GM12878 (cell line): ENCODE data around the gene ZNF134. TPM values are rescaled to one million over a fixed set of nuclear protein-coding genes. Genes with fewer than 3 reads are reported as not detected.

Experiments used
- ATAC-seq: fragments of 200-7000 bp; cut with Tn5 transposase; 3 replicates; pipeline ENCODE4 v1.9.1; 2020; ENCODE audit warnings: mild to moderate bottlenecking, moderate library complexity
- BruUV-seq: library from RNA; stranded (reverse); fragments of 400-500 nt; replicated peaks from 2 replicates; lab custom pipeline; 2021; lab: Mats Ljungman, UMichigan
- CTCF ChIA-PET: fragments of 300-600 bp; sonication (Branson Sonifier 250); formaldehyde crosslinking; extraction: SDS; loops from one replicate; lab custom pipeline; 2021; ENCODE audit warnings: inconsistent platforms; lab: Yijun Ruan, JAX
- POLR2A ChIA-PET: fragments of 350-600 bp; formaldehyde crosslinking; extraction: SDS; loops from one replicate; lab custom pipeline; 2021; ENCODE audit warnings: inconsistent platforms; lab: Charles Lee
- RAD21 ChIA-PET: fragments of 300-600 bp; sonication (Branson Sonifier 250); formaldehyde crosslinking; loops from one replicate; lab custom pipeline; 2023; ENCODE audit warnings: antibody characterized with exemption; ENCODE audit not compliant: unreplicated experiment; lab: Charles Lee
- SMC1A ChIA-PET: fragments of 300-600 bp; sonication (Branson Sonifier 250); formaldehyde crosslinking; loops from one replicate; lab custom pipeline; 2023; ENCODE audit not compliant: unreplicated experiment, uncharacterized antibody; lab: Charles Lee
- DNase-seq: peaks from one replicate; pipeline ENCODE4 v3.0.0-alpha.2; 2011; ENCODE audit warnings: low read depth, low spot score
- FAIRE-seq: peaks from 3 replicates; lab custom pipeline; 2011; peaks lifted over from hg19 to GRCh38; lab: Jason Lieb, UNC
- H2AFZ ChIP-seq: 2 replicates; pipeline ENCODE4 v1.6.0; 2011; ENCODE audit warnings: low read depth, low read length, control low read depth; ENCODE audit not compliant: control insufficient read depth
- H3K27ac ChIP-seq: 2 replicates; pipeline ENCODE4 v1.5.1; 2011; ENCODE audit warnings: control low read depth; ENCODE audit not compliant: control insufficient read depth, insufficient read depth
- H3K27me3 ChIP-seq, 2 experiments: replicated peaks in 1 of 2; 2 replicates each; pipeline versions ENCODE4 v1.6.0 to v1.6.1; 2011; ENCODE audit warnings: low read length in 1 of 2; ENCODE audit not compliant: control insufficient read depth in 2 of 2, insufficient read depth in 2 of 2
- H3K36me3 ChIP-seq, 2 experiments: 2 replicates each; pipeline ENCODE4 v1.5.1; 2011; ENCODE audit warnings: low read length in 1 of 2; ENCODE audit not compliant: control insufficient read depth in 2 of 2, insufficient read depth in 2 of 2
- H3K4me1 ChIP-seq: 2 replicates; pipeline ENCODE4 v1.6.1; 2011; ENCODE audit warnings: mild to moderate bottlenecking, low read length, moderate library complexity, mixed read lengths; ENCODE audit not compliant: control insufficient read depth, insufficient read depth
- H3K4me2 ChIP-seq: 2 replicates; pipeline ENCODE4 v1.6.0; 2011; ENCODE audit warnings: control low read depth; ENCODE audit not compliant: control insufficient read depth, insufficient read depth
- H3K4me3 ChIP-seq: fragments of 200-600 bp; sonication (generic); 2 replicates; pipeline ENCODE4 v1.5.1; 2016
- H3K79me2 ChIP-seq: 2 replicates; pipeline ENCODE4 v1.6.0; 2011; ENCODE audit warnings: low read length; ENCODE audit not compliant: control insufficient read depth, insufficient read depth
- H3K9ac ChIP-seq: 2 replicates; pipeline ENCODE4 v1.8.0; 2011; ENCODE audit warnings: low read length, control low read depth, mixed read lengths; ENCODE audit not compliant: control insufficient read depth, insufficient read depth
- H3K9me3 ChIP-seq: replicated peaks from 3 replicates; pipeline ENCODE4 v1.5.1; 2011; ENCODE audit warnings: mild to moderate bottlenecking, low read length; ENCODE audit not compliant: control insufficient read depth, insufficient read depth
- H4K20me1 ChIP-seq: 2 replicates; pipeline ENCODE4 v1.6.0; 2011; ENCODE audit not compliant: control insufficient read depth, insufficient read depth
- BHLHE40 ChIP-seq, 2 experiments: fragments of 450-650 bp in 1 of 2; IDR thresholded peaks; 2 replicates each; pipeline ENCODE4 v1.6.1; 2011 to 2017; ENCODE audit warnings: low read depth in 2 of 2, borderline replicate concordance in 1 of 2, improper control_type of control experiment in 1 of 2, low read length in 1 of 2, mild to moderate bottlenecking in 1 of 2
- CBFB ChIP-seq: IDR thresholded peaks from 2 replicates; pipeline ENCODE4 v1.6.1; 2016; ENCODE audit warnings: antibody characterized with exemption, low read depth
- CHD4 ChIP-seq: fragments of 200-600 bp; sonication (generic); IDR thresholded peaks from 2 replicates; pipeline ENCODE4 v1.6.1; 2016; ENCODE audit warnings: mild to moderate bottlenecking
- CREM ChIP-seq: IDR thresholded peaks from 2 replicates; pipeline ENCODE4 v1.6.1; 2014; ENCODE audit warnings: antibody characterized with exemption, low read depth
- DPF2 ChIP-seq: fragments of 450-650 bp; IDR thresholded peaks from 2 replicates; pipeline ENCODE4 v1.6.1; 2017; ENCODE audit warnings: mild to moderate bottlenecking
- FOXM1 ChIP-seq: IDR thresholded peaks from 2 replicates; pipeline ENCODE4 v1.6.1; 2012; ENCODE audit warnings: low read depth, mild to moderate bottlenecking, inconsistent platforms, low read length, moderate library complexity
- MEF2A ChIP-seq: IDR thresholded peaks from 2 replicates; pipeline ENCODE4 v1.6.1; 2011; ENCODE audit warnings: low read depth, mild to moderate bottlenecking, low read length, moderate library complexity; ENCODE audit not compliant: insufficient read depth
- MLLT1 ChIP-seq: fragments of 450-650 bp; IDR thresholded peaks from 2 replicates; pipeline ENCODE4 v1.6.1; 2016; ENCODE audit warnings: mild to moderate bottlenecking
- NFYB ChIP-seq: IDR thresholded peaks from 2 replicates; pipeline ENCODE4 v1.6.1; 2011; ENCODE audit warnings: low read depth, mild to moderate bottlenecking, low read length, improper control_type of control experiment, moderate library complexity; ENCODE audit not compliant: insufficient read depth
- NR2C1 ChIP-seq: fragments of 450-650 bp; IDR thresholded peaks from 2 replicates; pipeline ENCODE4 v1.6.1; 2017; ENCODE audit warnings: antibody characterized with exemption, mild to moderate bottlenecking, moderate library complexity
- PAX5 ChIP-seq: IDR thresholded peaks from 2 replicates; pipeline ENCODE4 v1.6.1; 2011; ENCODE audit warnings: low read depth, low read length, borderline replicate concordance
- POLR2A ChIP-seq: IDR thresholded peaks from 2 replicates; pipeline ENCODE4 v1.6.1; 2011; ENCODE audit warnings: low read depth, mild to moderate bottlenecking, low read length
- POLR2AphosphoS5 ChIP-seq: IDR thresholded peaks from 2 replicates; pipeline ENCODE4 v1.6.1; 2011; ENCODE audit warnings: mild to moderate bottlenecking, low read length, inconsistent platforms
- RBBP5 ChIP-seq: fragments of 200-600 bp; sonication (generic); conservative IDR thresholded peaks from 2 replicates; pipeline ENCODE4 v1.6.1; 2016
- WGBS: methylation state at CpG from one replicate; pipeline ENCODE4 v1.1.6; 2016; ENCODE audit warnings: low lambda C conversion rate; ENCODE audit not compliant: insufficient replicate concordance, insufficient coverage; ENCODE audit errors: missing lambda C conversion rate; 5-methylcytosine and 5-hydroxymethylcytosine counted together
- in situ Hi-C: fragments of 300-500 bp; cut with MboI; formaldehyde crosslinking; loops from 9 replicates; pipeline ENCODE4 v1.14.3; 2018; ENCODE audit warnings: mixed read lengths
- intact Hi-C: fragments of 100-400 bp; cut with micrococcal nuclease; formaldehyde crosslinking; loops from one replicate; pipeline ENCODE4 v1.14.2; 2022; ENCODE audit not compliant: unreplicated experiment
- polyA plus RNA-seq, 11 experiments: library from polyadenylated mRNA; depleted of rRNA in 4 of 11; unstranded in 6 of 11; stranded (reverse) in 5 of 11; fragments of >200 nt; fragmentation: Nextera tagmentation in 4 of 11; fragmentation: Illumina TruSeq in 1 of 11; extraction: Ambion mirVana in 4 of 11; extraction: Trizol in 1 of 11; gene quantifications; 1 replicate in 1 of 11; 2 replicates in 10 of 11; pipeline versions ENCODE4 v1.2.1 to v1.2.3, GENCODE V29; 2011 to 2016; ENCODE audit warnings: inconsistent platforms in 2 of 11, missing spikeins in 2 of 11, low read depth in 1 of 11
- total RNA-seq, 4 experiments: library from RNA; depleted of rRNA in 3 of 4; stranded (reverse); fragments of >200 nt in 3 of 4; fragmentation: Illumina TruSeq in 1 of 4; extraction: Trizol in 1 of 4; gene quantifications; 2 replicates each; pipeline versions ENCODE4 v1.2.1 to v1.2.3, GENCODE V29; 2013 to 2021
- TF ChIP-seq, protein P1 (sequence below): IDR thresholded peaks from 2 replicates; pipeline ENCODE4 v1.6.1; 2012; ENCODE audit warnings: mild to moderate bottlenecking, low read depth, low read length
- TF ChIP-seq, protein P2 (sequence below): fragments of 450-650 bp; IDR thresholded peaks from 2 replicates; pipeline ENCODE4 v1.6.1; 2017; ENCODE audit warnings: antibody characterized with exemption, mild to moderate bottlenecking, moderate library complexity

The ZNF134 gene
- total and polyA plus RNA-seq, 10 of the 15 experiments (the other 5 are each of a cell fraction or from before 2014, with no cell fraction given): 1.6 to 17.6 (median 9.7) TPM

- Histone ChIP-seq H3K4me3 (peak within 1 kb of the TSS; percentile 77), H4K20me1 (no peaks in the 10 kb centered on the region), H3K27me3 (no peaks in the 10 kb centered on the region), H3K79me2 (no peaks in the 10 kb centered on the region), H3K36me3 (no peaks in the 10 kb centered on the region), H2AFZ (peak within 1 kb of the TSS; percentile 90), H3K4me2 (peak within 1 kb of the TSS; percentile 92), H3K27ac (no peak within 1 kb of the TSS), H3K9ac (peak within 1 kb of the TSS; percentile 32; the same call in 1 of the 2 replicates), H3K4me1 (peaks cover 6% of the 10 kb centered on the region; the same call in 1 of the 2 replicates), H3K9me3 (peaks cover 36% of the 10 kb centered on the region)
- FAIRE-seq (peak; percentile 92), ATAC-seq (peak; percentile 93), DNase-seq (peak; percentile 61)
- 20% methylated on average over 61 of the region's 76 CpGs for WGBS
- ChIA-PET CTCF (no interaction called here), RAD21 (no interaction called here), SMC1A (no interaction called here), POLR2A (no interaction called here)
- intact Hi-C loops: no loop called here
- in situ Hi-C loops: no loop called here
- BruUV-seq: no TSS peak
- TF ChIP-seq NR2C1 (peak; percentile 63), MLLT1 (peak; percentile 89), BHLHE40 (IDR thresholded peaks at IDR 0.05; ENCODE audit: borderline replicate concordance in 1 of 2, low read depth in 2 of 2, low read length in 1 of 2) (0 out of 4 replicates have a peak, but pooled peaks of 1 of the 2 experiments have one; percentile 22), MEF2A (no peak), PAX5 (peak; percentile 79; the same call in 1 of the 2 replicates), POLR2AphosphoS5 (peak; percentile 50; the same call in 1 of the 2 replicates), POLR2A (peak; percentile 68), CBFB (no peak), NFYB (peak; percentile 55; the same call in 1 of the 2 replicates), CHD4 (no peak), FOXM1 (no peak), DPF2 (0 out of 2 replicates have a peak, but pooled peaks have one; percentile 14), CREM (peak; percentile 70), RBBP5 (no peak)
- TF ChIP-seq, protein P1, sequence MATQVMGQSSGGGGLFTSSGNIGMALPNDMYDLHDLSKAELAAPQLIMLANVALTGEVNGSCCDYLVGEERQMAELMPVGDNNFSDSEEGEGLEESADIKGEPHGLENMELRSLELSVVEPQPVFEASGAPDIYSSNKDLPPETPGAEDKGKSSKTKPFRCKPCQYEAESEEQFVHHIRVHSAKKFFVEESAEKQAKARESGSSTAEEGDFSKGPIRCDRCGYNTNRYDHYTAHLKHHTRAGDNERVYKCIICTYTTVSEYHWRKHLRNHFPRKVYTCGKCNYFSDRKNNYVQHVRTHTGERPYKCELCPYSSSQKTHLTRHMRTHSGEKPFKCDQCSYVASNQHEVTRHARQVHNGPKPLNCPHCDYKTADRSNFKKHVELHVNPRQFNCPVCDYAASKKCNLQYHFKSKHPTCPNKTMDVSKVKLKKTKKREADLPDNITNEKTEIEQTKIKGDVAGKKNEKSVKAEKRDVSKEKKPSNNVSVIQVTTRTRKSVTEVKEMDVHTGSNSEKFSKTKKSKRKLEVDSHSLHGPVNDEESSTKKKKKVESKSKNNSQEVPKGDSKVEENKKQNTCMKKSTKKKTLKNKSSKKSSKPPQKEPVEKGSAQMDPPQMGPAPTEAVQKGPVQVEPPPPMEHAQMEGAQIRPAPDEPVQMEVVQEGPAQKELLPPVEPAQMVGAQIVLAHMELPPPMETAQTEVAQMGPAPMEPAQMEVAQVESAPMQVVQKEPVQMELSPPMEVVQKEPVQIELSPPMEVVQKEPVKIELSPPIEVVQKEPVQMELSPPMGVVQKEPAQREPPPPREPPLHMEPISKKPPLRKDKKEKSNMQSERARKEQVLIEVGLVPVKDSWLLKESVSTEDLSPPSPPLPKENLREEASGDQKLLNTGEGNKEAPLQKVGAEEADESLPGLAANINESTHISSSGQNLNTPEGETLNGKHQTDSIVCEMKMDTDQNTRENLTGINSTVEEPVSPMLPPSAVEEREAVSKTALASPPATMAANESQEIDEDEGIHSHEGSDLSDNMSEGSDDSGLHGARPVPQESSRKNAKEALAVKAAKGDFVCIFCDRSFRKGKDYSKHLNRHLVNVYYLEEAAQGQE: no peak
- TF ChIP-seq, protein P2, sequence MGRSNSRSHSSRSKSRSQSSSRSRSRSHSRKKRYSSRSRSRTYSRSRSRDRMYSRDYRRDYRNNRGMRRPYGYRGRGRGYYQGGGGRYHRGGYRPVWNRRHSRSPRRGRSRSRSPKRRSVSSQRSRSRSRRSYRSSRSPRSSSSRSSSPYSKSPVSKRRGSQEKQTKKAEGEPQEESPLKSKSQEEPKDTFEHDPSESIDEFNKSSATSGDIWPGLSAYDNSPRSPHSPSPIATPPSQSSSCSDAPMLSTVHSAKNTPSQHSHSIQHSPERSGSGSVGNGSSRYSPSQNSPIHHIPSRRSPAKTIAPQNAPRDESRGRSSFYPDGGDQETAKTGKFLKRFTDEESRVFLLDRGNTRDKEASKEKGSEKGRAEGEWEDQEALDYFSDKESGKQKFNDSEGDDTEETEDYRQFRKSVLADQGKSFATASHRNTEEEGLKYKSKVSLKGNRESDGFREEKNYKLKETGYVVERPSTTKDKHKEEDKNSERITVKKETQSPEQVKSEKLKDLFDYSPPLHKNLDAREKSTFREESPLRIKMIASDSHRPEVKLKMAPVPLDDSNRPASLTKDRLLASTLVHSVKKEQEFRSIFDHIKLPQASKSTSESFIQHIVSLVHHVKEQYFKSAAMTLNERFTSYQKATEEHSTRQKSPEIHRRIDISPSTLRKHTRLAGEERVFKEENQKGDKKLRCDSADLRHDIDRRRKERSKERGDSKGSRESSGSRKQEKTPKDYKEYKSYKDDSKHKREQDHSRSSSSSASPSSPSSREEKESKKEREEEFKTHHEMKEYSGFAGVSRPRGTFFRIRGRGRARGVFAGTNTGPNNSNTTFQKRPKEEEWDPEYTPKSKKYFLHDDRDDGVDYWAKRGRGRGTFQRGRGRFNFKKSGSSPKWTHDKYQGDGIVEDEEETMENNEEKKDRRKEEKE: no peak
Measured at GRCh38 chr19:57583521-57584416, 30.3 kb upstream of the ZNF134 start, which contains the start of gene ZIK1. Gene ZIK1 (plus strand): TSS chr19:57584145. CDS start chr19:57584357, 212 bp downstream.
